OCI-LY1 (cell line): ENCODE measurements around the gene TMPRSS13.
A peak's percentile ranks its signal among the peaks of the same experiment; 100 is the strongest.
"Not testable (repeated sequence)": the region's sequence is repeated elsewhere in the genome, so short reads cannot be mapped to it uniquely, and the experiment has no call there.

ENCODE experiments used
- H2AFZ ChIP-seq: fragments of 200-600 bp; sonication (generic), shearing (Covaris generic); 2 replicates; pipeline ENCODE4 v1.6.0; 2014; ENCODE audit warnings: antibody characterized with exemption, mild to moderate bottlenecking, low read length
- H3F3A ChIP-seq: fragments of 200-600 bp; sonication (generic), shearing (Covaris generic); 2 replicates; pipeline ENCODE4 v1.6.0; 2014; ENCODE audit warnings: mild to moderate bottlenecking, antibody characterized with exemption, low read length, moderate library complexity; ENCODE audit not compliant: insufficient read depth
- H3K27ac ChIP-seq: fragments of 200-600 bp; sonication (generic); 2 replicates; pipeline ENCODE4 v1.5.1; 2014; ENCODE audit warnings: low read length, mixed run types, mild to moderate bottlenecking, low read depth; ENCODE audit not compliant: poor library complexity, severe bottlenecking
- H3K27me3 ChIP-seq: fragments of 200-600 bp; sonication (generic); 2 replicates; pipeline ENCODE4 v1.6.0; 2014; ENCODE audit warnings: antibody characterized with exemption, mild to moderate bottlenecking, low read length, moderate library complexity; ENCODE audit not compliant: insufficient read depth
- H3K36me3 ChIP-seq: fragments of 200-600 bp; sonication (generic); 2 replicates; pipeline ENCODE4 v1.6.1; 2014; ENCODE audit warnings: mild to moderate bottlenecking, antibody characterized with exemption, low read length, moderate library complexity, mixed read lengths; ENCODE audit not compliant: insufficient read depth
- H3K4me1 ChIP-seq: fragments of 200-600 bp; sonication (generic); 2 replicates; pipeline ENCODE4 v1.5.1; 2014; ENCODE audit warnings: mild to moderate bottlenecking, low read length, moderate library complexity; ENCODE audit not compliant: insufficient read depth, severe bottlenecking
- H3K4me2 ChIP-seq: fragments of 200-600 bp; sonication (generic), shearing (Covaris generic); 2 replicates; pipeline ENCODE4 v1.6.1; 2014; ENCODE audit warnings: low read length
- H3K4me3 ChIP-seq: fragments of 200-600 bp; sonication (generic); 2 replicates; pipeline ENCODE4 v1.5.1; 2014; ENCODE audit warnings: low read length, low read depth, mild to moderate bottlenecking, mixed read lengths; ENCODE audit not compliant: poor library complexity, severe bottlenecking
- H3K79me2 ChIP-seq: fragments of 200-600 bp; shearing (Covaris generic); 2 replicates; pipeline ENCODE4 v1.6.1; 2016; ENCODE audit warnings: mixed run types, low read length, mixed read lengths; ENCODE audit not compliant: insufficient read depth
- H3K9ac ChIP-seq: fragments of 200-600 bp; sonication (generic), shearing (Covaris generic); 2 replicates; pipeline ENCODE4 v1.6.1; 2014; ENCODE audit warnings: mild to moderate bottlenecking, low read length, mixed read lengths
- H3K9me2 ChIP-seq: fragments of 200-600 bp; sonication (generic), shearing (Covaris generic); 2 replicates; pipeline ENCODE4 v1.6.1; 2014; ENCODE audit warnings: low read depth, mild to moderate bottlenecking, low read length, mixed read lengths
- H3K9me3 ChIP-seq: fragments of 200-600 bp; shearing (Covaris generic); 2 replicates; pipeline ENCODE4 v1.6.1; 2014; ENCODE audit warnings: low read length, mixed read lengths
- H4K20me1 ChIP-seq: fragments of 200-600 bp; sonication (generic), shearing (Covaris generic); 2 replicates; pipeline ENCODE4 v1.6.0; 2016; ENCODE audit warnings: mild to moderate bottlenecking, low read length; ENCODE audit not compliant: insufficient read depth
- CTCF ChIP-seq: fragments of 200-600 bp; sonication (generic), shearing (Covaris generic); IDR thresholded peaks from 2 replicates; pipeline ENCODE4 v1.5.1; 2017; ENCODE audit warnings: mild to moderate bottlenecking, antibody characterized with exemption, low read length, moderate library complexity, mixed read lengths
- EZH2 ChIP-seq: fragments of 200-600 bp; sonication (generic), shearing (Covaris generic); IDR thresholded peaks from 2 replicates; pipeline ENCODE4 v1.8.0; 2017; ENCODE audit warnings: borderline replicate concordance, mixed run types, mild to moderate bottlenecking, antibody characterized with exemption, low read length, moderate library complexity, mixed read lengths

TMPRSS13 gene

GRCh38 chr11:117950301-117950700, 21.1 kb upstream of the TMPRSS13 start:
- H3K4me2 ChIP-seq: no peak overlapping the region

GRCh38 chr11:117949062-117949461, 19.9 kb upstream of the TMPRSS13 start:
- Histone ChIP-seq H3K4me1 (peaks cover 12% of the 10 kb centered on the region), H4K20me1 (no peaks in the 10 kb centered on the region), H3K79me2 (no peaks in the 10 kb centered on the region), H3K4me2 (no peak overlapping the region), H2AFZ (no peak overlapping the region), H3F3A (no peaks in the 10 kb centered on the region), H3K9me3 (no peaks in the 10 kb centered on the region), H3K27me3 (no peaks in the 10 kb centered on the region), H3K36me3 (no peaks in the 10 kb centered on the region), H3K9ac (no peak overlapping the region), H3K9me2 (no peaks in the 10 kb centered on the region), H3K4me3 (no peak overlapping the region), H3K27ac (no peak overlapping the region)
- TF ChIP-seq CTCF (no peak), EZH2 (no peak)

More at GRCh38 chr11:117950301-117950700, 21.1 kb upstream of the TMPRSS13 start:
- no peaks in the 10 kb centered on the region for H3K27me3 ChIP-seq
- no peak overlapping the region for H3K9ac ChIP-seq
- H3K79me2 ChIP-seq: no peaks in the 10 kb centered on the region
- no peak overlapping the region for H3K4me3 ChIP-seq
- no peak overlapping the region for H2AFZ ChIP-seq
- no peaks in the 10 kb centered on the region for H3K9me2 ChIP-seq
- H4K20me1 ChIP-seq: no peaks in the 10 kb centered on the region
- TF ChIP-seq CTCF: peak; percentile 28; the same call in 1 of the 2 replicates
- TF ChIP-seq EZH2: no peak
- no peaks in the 10 kb centered on the region for H3F3A ChIP-seq
- no peaks in the 10 kb centered on the region for H3K9me3 ChIP-seq
- H3K27ac ChIP-seq: no peak overlapping the region
- peaks cover 12% of the 10 kb centered on the region for H3K4me1 ChIP-seq
- no peaks in the 10 kb centered on the region for H3K36me3 ChIP-seq

GRCh38 chr11:117948466-117948865, 19.3 kb upstream of the TMPRSS13 start:
- not testable (repeated sequence) for H3K36me3 ChIP-seq, H3K4me3 ChIP-seq, H3K27me3 ChIP-seq, H3K9ac ChIP-seq, H3K9me3 ChIP-seq, H3K9me2 ChIP-seq, H2AFZ ChIP-seq, H3K79me2 ChIP-seq, H3F3A ChIP-seq, H4K20me1 ChIP-seq, H3K4me2 ChIP-seq, H3K27ac ChIP-seq
- peaks cover 12% of the 10 kb centered on the region for H3K4me1 ChIP-seq

- H3K9ac ChIP-seq, H3K79me2 ChIP-seq, H3K4me3 ChIP-seq, H3F3A ChIP-seq, H3K27me3 ChIP-seq, H4K20me1 ChIP-seq, H3K9me3 ChIP-seq, H2AFZ ChIP-seq, H3K36me3 ChIP-seq, H3K4me2 ChIP-seq, H3K27ac ChIP-seq, H3K9me2 ChIP-seq: not testable (repeated sequence)
- peaks cover 12% of the 10 kb centered on the region for H3K4me1 ChIP-seq
These were observed 18.5 kb upstream of the TMPRSS13 start for GRCh38 chr11:117947751-117948150.
